GM12875 (cell line): ENCODE measurements around the gene MED26.

Experiments used
- H3K4me3 ChIP-seq: one replicate; pipeline ENCODE4 v1.5.1; 2011; ENCODE audit warnings: low read depth, low read length, control low read depth
- TF ChIP-seq, protein P1 (sequence below): IDR thresholded peaks from 2 replicates; pipeline ENCODE4 v1.5.1; 2011; ENCODE audit warnings: low read depth, mild to moderate bottlenecking, control low read depth, inconsistent platforms, low read length, moderate library complexity, borderline replicate concordance; ENCODE audit not compliant: insufficient read depth

MED26 gene

DNA sequence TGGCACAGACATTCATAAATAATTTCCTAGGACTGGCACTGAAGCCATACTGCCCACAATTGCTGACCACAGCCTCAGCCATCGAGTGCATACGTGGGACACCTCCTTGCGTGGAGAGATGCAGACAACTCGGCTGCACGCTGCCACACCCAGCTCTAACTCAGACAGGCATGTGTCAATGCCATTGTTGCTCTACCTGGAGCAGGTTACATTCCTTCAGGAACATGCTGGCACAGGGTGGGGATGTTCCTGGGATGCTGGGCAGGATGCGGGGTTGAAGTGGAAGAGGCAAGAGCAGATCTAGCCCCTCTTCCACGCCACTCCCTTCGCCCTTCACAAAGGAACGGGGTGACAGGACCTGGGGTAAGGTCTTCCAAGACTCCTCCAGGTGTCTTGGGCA is 31.6 kb downstream of the MED26 start:
- TF ChIP-seq, protein P1, sequence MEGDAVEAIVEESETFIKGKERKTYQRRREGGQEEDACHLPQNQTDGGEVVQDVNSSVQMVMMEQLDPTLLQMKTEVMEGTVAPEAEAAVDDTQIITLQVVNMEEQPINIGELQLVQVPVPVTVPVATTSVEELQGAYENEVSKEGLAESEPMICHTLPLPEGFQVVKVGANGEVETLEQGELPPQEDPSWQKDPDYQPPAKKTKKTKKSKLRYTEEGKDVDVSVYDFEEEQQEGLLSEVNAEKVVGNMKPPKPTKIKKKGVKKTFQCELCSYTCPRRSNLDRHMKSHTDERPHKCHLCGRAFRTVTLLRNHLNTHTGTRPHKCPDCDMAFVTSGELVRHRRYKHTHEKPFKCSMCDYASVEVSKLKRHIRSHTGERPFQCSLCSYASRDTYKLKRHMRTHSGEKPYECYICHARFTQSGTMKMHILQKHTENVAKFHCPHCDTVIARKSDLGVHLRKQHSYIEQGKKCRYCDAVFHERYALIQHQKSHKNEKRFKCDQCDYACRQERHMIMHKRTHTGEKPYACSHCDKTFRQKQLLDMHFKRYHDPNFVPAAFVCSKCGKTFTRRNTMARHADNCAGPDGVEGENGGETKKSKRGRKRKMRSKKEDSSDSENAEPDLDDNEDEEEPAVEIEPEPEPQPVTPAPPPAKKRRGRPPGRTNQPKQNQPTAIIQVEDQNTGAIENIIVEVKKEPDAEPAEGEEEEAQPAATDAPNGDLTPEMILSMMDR: no peak
- H3K4me3 ChIP-seq: no peak overlapping the region

DNA sequence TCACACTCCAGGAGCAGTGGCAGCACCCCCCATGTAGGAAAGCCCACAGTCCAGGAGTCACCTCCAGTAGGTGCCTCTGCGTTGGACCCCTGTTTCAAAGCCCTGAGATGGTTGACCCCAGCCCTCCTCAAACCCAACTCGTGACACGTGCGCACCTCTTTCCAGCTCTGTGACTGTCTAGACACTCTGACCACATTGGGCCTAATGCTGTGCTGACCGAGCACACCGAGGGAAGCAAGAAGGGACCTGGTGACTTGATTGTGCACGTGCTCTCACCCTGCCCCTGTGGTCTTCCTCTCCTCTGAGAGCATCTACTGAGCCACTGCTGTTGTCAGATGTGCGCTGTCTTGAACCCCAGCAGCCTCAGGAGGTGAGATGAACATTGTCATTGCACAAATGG is 32.9 kb downstream of the MED26 start:
- no peak overlapping the region for H3K4me3 ChIP-seq
- TF ChIP-seq, protein P1: no peak

GRCh38 chr19:16594681-16595091 is 33.3 kb downstream of the MED26 start:
- H3K4me3 ChIP-seq: no peak overlapping the region
- TF ChIP-seq, protein P1: no peak

- H3K4me3 ChIP-seq: peak overlapping the region; percentile 31
- TF ChIP-seq, protein P1: no peak
These were observed 33.8 kb downstream of the MED26 start for GRCh38 chr19:16594131-16594586.

- TF ChIP-seq, protein P1: no peak
These were observed 34.8 kb downstream of the MED26 start for GRCh38 chr19:16593181-16593580.

GRCh38 chr19:16591803-16592556 is 36.0 kb downstream of the MED26 start:
- TF ChIP-seq, protein P1: no peak
- H3K4me3 ChIP-seq: no peak overlapping the region

More at GRCh38 chr19:16593181-16593580, 34.8 kb downstream of the MED26 start:
- H3K4me3 ChIP-seq: no peak overlapping the region

- TF ChIP-seq, protein P1: no peak
- no peak overlapping the region for H3K4me3 ChIP-seq
These were observed 36.9 kb downstream of the MED26 start for GRCh38 chr19:16590876-16591802.
